Prostate gland (tissue), 2 donors: ENCODE measurements around the gene EIF3B. TPM values are rescaled to one million over a fixed set of nuclear protein-coding genes. Genes with fewer than 3 reads are reported as not detected.
"Not testable (repeated sequence)": the region's sequence is repeated elsewhere in the genome, so short reads cannot be mapped to it uniquely, and the experiment has no call there.

Experiments used
- DNase-seq: peaks from one replicate; pipeline ENCODE4 v3.0.0-alpha.2; 2019; ENCODE audit warnings: low spot score
- H3K27ac ChIP-seq, 2 donors: fragments of 200-600 bp; sonication (generic); 2 replicates each; pipeline ENCODE4 v1.5.1; 2017 to 2019
- H3K27me3 ChIP-seq: fragments of 200-600 bp; sonication (generic); replicated peaks from 2 replicates; pipeline ENCODE4 v1.5.1; 2019; ENCODE audit not compliant: insufficient read depth
- H3K36me3 ChIP-seq, 2 donors: fragments of 200-600 bp; sonication (generic); 1 replicate in 1 of 2; 2 replicates in 1 of 2; pipeline versions ENCODE4 v1.5.1 to v1.8.1; 2017 to 2019
- H3K4me1 ChIP-seq: fragments of 200-600 bp; sonication (generic); replicated peaks from 2 replicates; pipeline ENCODE4 v1.5.1; 2019
- H3K4me3 ChIP-seq, 2 donors: fragments of 200-600 bp; sonication (generic); 2 replicates each; pipeline ENCODE4 v1.5.1; 2017 to 2019
- H3K9me3 ChIP-seq: fragments of 200-600 bp; sonication (generic); 2 replicates; pipeline ENCODE4 v1.5.1; 2017
- POLR2A ChIP-seq: fragments of 450-650 bp; IDR thresholded peaks from one replicate; pipeline ENCODE4 v1.6.1; 2016; ENCODE audit warnings: antibody characterized with exemption, mild to moderate bottlenecking
- POLR2AphosphoS5 ChIP-seq: sonication (generic); formaldehyde crosslinking; IDR thresholded peaks from one replicate; pipeline ENCODE4 v1.6.1; 2017; ENCODE audit warnings: antibody characterized with exemption
- WGBS: methylation state at CpG from one replicate; pipeline ENCODE4 v1.1.5; 2018; 5-methylcytosine and 5-hydroxymethylcytosine counted together
- intact Hi-C: fragments of 100-400 bp; cut with DNase I; formaldehyde crosslinking; loops from one replicate; pipeline ENCODE4 v1.14.2; 2022
- total RNA-seq, 2 donors: library from RNA; depleted of rRNA; stranded (reverse); fragments of >200 nt; gene quantifications; one replicate each; pipeline ENCODE4 v1.1.0, GENCODE V29; 2016
- TF ChIP-seq, protein P1 (sequence below), 4 experiments: fragments of 200-600 bp in 2 of 4; fragments of 450-650 bp in 2 of 4; sonication (generic) in 2 of 4; IDR thresholded peaks; 1 replicate in 3 of 4; 2 replicates in 1 of 4; pipeline ENCODE4 v1.5.1; 2016 to 2019; ENCODE audit warnings: antibody characterized with exemption in 4 of 4, mild to moderate bottlenecking in 2 of 4, moderate library complexity in 2 of 4

EIF3B gene
- total RNA-seq, 2 donors from 2014 or later = 141 to 220 TPM

- H3K9me3 ChIP-seq = no peaks in the 10 kb centered on the region
- no peak for DNase-seq
- H3K4me3 ChIP-seq = no peak overlapping the region
- intact Hi-C loops = no loop called here
- H3K4me1 ChIP-seq = no peaks in the 10 kb centered on the region
- 96% methylated on average over 5 of the region's 5 CpGs for WGBS
- TF ChIP-seq, protein P1, sequence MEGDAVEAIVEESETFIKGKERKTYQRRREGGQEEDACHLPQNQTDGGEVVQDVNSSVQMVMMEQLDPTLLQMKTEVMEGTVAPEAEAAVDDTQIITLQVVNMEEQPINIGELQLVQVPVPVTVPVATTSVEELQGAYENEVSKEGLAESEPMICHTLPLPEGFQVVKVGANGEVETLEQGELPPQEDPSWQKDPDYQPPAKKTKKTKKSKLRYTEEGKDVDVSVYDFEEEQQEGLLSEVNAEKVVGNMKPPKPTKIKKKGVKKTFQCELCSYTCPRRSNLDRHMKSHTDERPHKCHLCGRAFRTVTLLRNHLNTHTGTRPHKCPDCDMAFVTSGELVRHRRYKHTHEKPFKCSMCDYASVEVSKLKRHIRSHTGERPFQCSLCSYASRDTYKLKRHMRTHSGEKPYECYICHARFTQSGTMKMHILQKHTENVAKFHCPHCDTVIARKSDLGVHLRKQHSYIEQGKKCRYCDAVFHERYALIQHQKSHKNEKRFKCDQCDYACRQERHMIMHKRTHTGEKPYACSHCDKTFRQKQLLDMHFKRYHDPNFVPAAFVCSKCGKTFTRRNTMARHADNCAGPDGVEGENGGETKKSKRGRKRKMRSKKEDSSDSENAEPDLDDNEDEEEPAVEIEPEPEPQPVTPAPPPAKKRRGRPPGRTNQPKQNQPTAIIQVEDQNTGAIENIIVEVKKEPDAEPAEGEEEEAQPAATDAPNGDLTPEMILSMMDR (IDR thresholded peaks at IDR 0.05) = no peak
- TF ChIP-seq POLR2A = no peak
- no peak for TF ChIP-seq POLR2AphosphoS5
- no peak overlapping the region for H3K27ac ChIP-seq
- H3K27me3 ChIP-seq = no peaks in the 10 kb centered on the region
- H3K36me3 ChIP-seq = no peaks in the 10 kb centered on the region
Observed at GRCh38 chr7:2388637-2388954, 34.0 kb downstream of the EIF3B start.

GRCh38 chr7:2390020-2390816 is 35.6 kb downstream of the EIF3B start:
- H3K36me3 ChIP-seq, intact Hi-C loops, DNase-seq, H3K27ac ChIP-seq, H3K4me3 ChIP-seq, H3K27me3 ChIP-seq, H3K4me1 ChIP-seq, H3K9me3 ChIP-seq: not testable (repeated sequence)
- WGBS = 33% methylated on average over 16 of the region's 16 CpGs

DNA sequence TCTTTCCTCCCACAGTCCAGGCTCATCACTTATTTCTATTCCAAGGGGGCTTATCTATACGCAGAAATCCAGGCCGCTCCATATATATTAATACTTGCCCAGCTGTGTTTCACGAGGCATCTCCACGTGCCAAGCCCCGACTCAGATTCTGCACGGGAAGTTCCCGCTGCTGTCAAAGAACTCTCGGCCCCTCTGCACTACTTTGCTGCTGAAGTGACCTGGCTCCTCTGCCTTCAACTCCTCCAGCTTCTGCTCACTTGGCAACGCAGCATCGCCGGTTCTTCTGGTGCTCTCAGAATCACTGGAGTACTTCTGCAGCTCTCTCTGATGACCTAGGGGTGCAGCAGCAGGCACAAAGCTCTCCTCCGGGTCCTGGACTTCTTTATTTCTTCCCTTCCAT is 39.1 kb downstream of the EIF3B start:
- no peak overlapping the region for H3K4me3 ChIP-seq
- no peaks in the 10 kb centered on the region for H3K36me3 ChIP-seq
- intact Hi-C loops = no loop called here
- no peaks in the 10 kb centered on the region for H3K9me3 ChIP-seq
- 39% methylated on average over 12 of the region's 12 CpGs for WGBS
- DNase-seq = no peak
- H3K4me1 ChIP-seq = no peaks in the 10 kb centered on the region
- H3K27ac ChIP-seq = no peak overlapping the region
- H3K27me3 ChIP-seq = no peaks in the 10 kb centered on the region
- TF ChIP-seq POLR2AphosphoS5 = no peak

DNA sequence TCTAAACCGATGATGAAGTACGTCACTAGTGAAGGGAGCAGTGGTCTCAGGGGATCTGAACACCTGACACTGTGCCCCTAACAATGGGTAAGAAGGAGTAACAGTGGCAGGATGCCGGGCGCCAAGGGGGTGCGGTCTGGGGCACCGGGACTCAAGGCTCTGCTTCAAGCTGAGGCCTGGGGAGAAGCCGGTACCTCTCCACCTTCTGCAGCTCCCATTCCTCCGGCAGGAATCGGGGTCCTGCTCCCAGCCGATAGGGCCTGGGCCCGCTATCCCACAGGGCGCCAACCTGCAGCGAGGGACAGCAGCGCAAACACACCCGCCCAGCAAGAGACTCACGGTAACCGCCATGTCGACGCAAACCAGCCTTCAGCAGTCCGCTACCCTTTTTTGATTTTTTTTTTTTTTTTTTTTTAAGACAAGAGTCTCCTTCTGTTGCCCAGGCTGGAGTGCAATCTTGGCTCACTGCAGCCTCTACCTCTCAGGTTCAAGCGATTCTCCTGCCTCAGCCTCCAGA is 40.0 kb downstream of the EIF3B start:
- TF ChIP-seq POLR2A = no peak
- TF ChIP-seq, protein P1 (IDR thresholded peaks at IDR 0.05) = no peak
- no peak for TF ChIP-seq POLR2AphosphoS5
- intact Hi-C loops = no loop called here
- Histone ChIP-seq H3K4me3 (no peak overlapping the region), H3K36me3 (no peaks in the 10 kb centered on the region), H3K27ac (no peak overlapping the region), H3K27me3 (no peaks in the 10 kb centered on the region), H3K4me1 (no peaks in the 10 kb centered on the region), H3K9me3 (no peaks in the 10 kb centered on the region)
- WGBS = 93% methylated on average over 21 of the region's 21 CpGs
- no peak for DNase-seq

GRCh38 chr7:2398506-2398905 is 43.9 kb downstream of the EIF3B start:
- DNase-seq = no peak
- no peaks in the 10 kb centered on the region for H3K4me1 ChIP-seq
- no peaks in the 10 kb centered on the region for H3K36me3 ChIP-seq
- WGBS = 91% methylated on average over 4 of the region's 4 CpGs
- no peaks in the 10 kb centered on the region for H3K9me3 ChIP-seq
- intact Hi-C loops = no loop called here
- H3K27ac ChIP-seq = no peak overlapping the region
- no peak overlapping the region for H3K4me3 ChIP-seq
- no peaks in the 10 kb centered on the region for H3K27me3 ChIP-seq
- TF ChIP-seq, protein P1 (IDR thresholded peaks at IDR 0.05) = no peak
- TF ChIP-seq POLR2A (no peak), POLR2AphosphoS5 (no peak)
